ENCODE results near the gene RELL1. TPM values are rescaled to one million over a fixed set of nuclear protein-coding genes. Genes with fewer than 3 reads are reported as not detected.
A peak's percentile ranks its signal among the peaks of the same experiment; 100 is the strongest.

RELL1 gene
- total RNA-seq, 1 donor from 2014 or later, result 23.1 TPM

GRCh38 chr4:37645736-37646135 is 40.4 kb downstream of the RELL1 start:
- no peaks in the 10 kb centered on the region for H3K9me3 ChIP-seq (ENCODE audit: insufficient read depth, low read depth, low read length)
- DNase-seq (ENCODE audit: low read depth) (no peak), FAIRE-seq (no peak)
- peaks cover 8% of the 10 kb centered on the region for H3K4me1 ChIP-seq (ENCODE audit: insufficient read depth, low read length)
- no peak overlapping the region for H3K27ac ChIP-seq (ENCODE audit: low read depth, low read length)
- Mint-ChIP-seq H3K36me3 (ENCODE audit: low read depth, unreplicated experiment) (peaks cover 5% of the 10 kb centered on the region), H3K4me1 (ENCODE audit: low read depth, unreplicated experiment) (peaks cover 18% of the 10 kb centered on the region), H3K4me3 (ENCODE audit: unreplicated experiment) (no peak overlapping the region), H3K9me3 (ENCODE audit: unreplicated experiment) (no peaks in the 10 kb centered on the region), H3K27me3 (ENCODE audit: low read depth, unreplicated experiment) (no peaks in the 10 kb centered on the region), H3K27ac (ENCODE audit: unreplicated experiment) (no peak overlapping the region)
- H3K79me2 ChIP-seq (ENCODE audit: insufficient read depth, low read length), result no peaks in the 10 kb centered on the region
- no peak overlapping the region for H3K4me3 ChIP-seq (ENCODE audit: insufficient read depth, low read depth, low read length)
- peaks cover 5% of the 10 kb centered on the region for H3K36me3 ChIP-seq (ENCODE audit: insufficient read depth, low read length)
- TF ChIP-seq CTCF (IDR thresholded peaks at IDR 0.05; ENCODE audit: insufficient read depth, low read depth, low read length) (no peak), EZH2 (IDR thresholded peaks at IDR 0.05; ENCODE audit: insufficient read depth, low read length) (no peak)
- no peak overlapping the region for H3K9ac ChIP-seq (ENCODE audit: low read length)
- H3K27me3 ChIP-seq (ENCODE audit: insufficient read depth, low read length), result no peaks in the 10 kb centered on the region
- H2AFZ ChIP-seq (ENCODE audit: low read depth, low read length), result no peak overlapping the region
- H3K4me2 ChIP-seq (ENCODE audit: low read length), result no peak overlapping the region
- peaks cover 10% of the 10 kb centered on the region for H4K20me1 ChIP-seq (ENCODE audit: insufficient read depth, low read length)

GRCh38 chr4:37644962-37645361 is 41.2 kb downstream of the RELL1 start:
- Mint-ChIP-seq H3K27me3 (ENCODE audit: low read depth, unreplicated experiment) (no peaks in the 10 kb centered on the region), H3K36me3 (ENCODE audit: low read depth, unreplicated experiment) (peaks cover 5% of the 10 kb centered on the region), H3K4me1 (ENCODE audit: low read depth, unreplicated experiment) (peaks cover 18% of the 10 kb centered on the region), H3K27ac (ENCODE audit: unreplicated experiment) (no peak overlapping the region), H3K4me3 (ENCODE audit: unreplicated experiment) (no peak overlapping the region), H3K9me3 (ENCODE audit: unreplicated experiment) (no peaks in the 10 kb centered on the region)
- no peaks in the 10 kb centered on the region for H3K9me3 ChIP-seq (ENCODE audit: insufficient read depth, low read depth, low read length)
- H3K27me3 ChIP-seq (ENCODE audit: insufficient read depth, low read length), result no peaks in the 10 kb centered on the region
- peaks cover 5% of the 10 kb centered on the region for H3K36me3 ChIP-seq (ENCODE audit: insufficient read depth, low read length)
- no peaks in the 10 kb centered on the region for H3K79me2 ChIP-seq (ENCODE audit: insufficient read depth, low read length)
- DNase-seq (ENCODE audit: low read depth) (peak; percentile 65), FAIRE-seq (no peak)
- peaks cover 10% of the 10 kb centered on the region for H4K20me1 ChIP-seq (ENCODE audit: insufficient read depth, low read length)
- no peak overlapping the region for H3K9ac ChIP-seq (ENCODE audit: low read length)
- TF ChIP-seq CTCF (IDR thresholded peaks at IDR 0.05; ENCODE audit: insufficient read depth, low read depth, low read length), result no peak
- no peak for TF ChIP-seq EZH2 (IDR thresholded peaks at IDR 0.05; ENCODE audit: insufficient read depth, low read length)
- H3K4me2 ChIP-seq (ENCODE audit: low read length), result no peak overlapping the region
- peaks cover 8% of the 10 kb centered on the region for H3K4me1 ChIP-seq (ENCODE audit: insufficient read depth, low read length)
- no peak overlapping the region for H3K4me3 ChIP-seq (ENCODE audit: insufficient read depth, low read depth, low read length)
- no peak overlapping the region for H3K27ac ChIP-seq (ENCODE audit: low read depth, low read length)
- H2AFZ ChIP-seq (ENCODE audit: low read depth, low read length), result no peak overlapping the region

- Histone ChIP-seq H3K79me2 (ENCODE audit: insufficient read depth, low read length) (no peaks in the 10 kb centered on the region), H3K9ac (ENCODE audit: low read length) (no peak overlapping the region), H3K9me3 (ENCODE audit: insufficient read depth, low read depth, low read length) (no peaks in the 10 kb centered on the region), H2AFZ (ENCODE audit: low read depth, low read length) (no peak overlapping the region), H3K27ac (ENCODE audit: low read depth, low read length) (no peak overlapping the region), H3K36me3 (ENCODE audit: insufficient read depth, low read length) (peaks cover 2% of the 10 kb centered on the region), H3K4me1 (ENCODE audit: insufficient read depth, low read length) (no peaks in the 10 kb centered on the region), H3K27me3 (ENCODE audit: insufficient read depth, low read length) (no peaks in the 10 kb centered on the region), H3K4me2 (ENCODE audit: low read length) (no peak overlapping the region), H4K20me1 (ENCODE audit: insufficient read depth, low read length) (no peaks in the 10 kb centered on the region), H3K4me3 (ENCODE audit: insufficient read depth, low read depth, low read length) (no peak overlapping the region)
- TF ChIP-seq EZH2 (IDR thresholded peaks at IDR 0.05; ENCODE audit: insufficient read depth, low read length), result no peak
- no peak for TF ChIP-seq CTCF (IDR thresholded peaks at IDR 0.05; ENCODE audit: insufficient read depth, low read depth, low read length)
- no peaks in the 10 kb centered on the region for H3K27me3 Mint-ChIP-seq (ENCODE audit: low read depth, unreplicated experiment)
- H3K9me3 Mint-ChIP-seq (ENCODE audit: unreplicated experiment), result no peaks in the 10 kb centered on the region
- DNase-seq (ENCODE audit: low read depth), result no peak
- H3K4me3 Mint-ChIP-seq (ENCODE audit: unreplicated experiment), result no peak overlapping the region
- peaks cover 9% of the 10 kb centered on the region for H3K4me1 Mint-ChIP-seq (ENCODE audit: low read depth, unreplicated experiment)
- peaks cover 11% of the 10 kb centered on the region for H3K36me3 Mint-ChIP-seq (ENCODE audit: low read depth, unreplicated experiment)
- no peak for FAIRE-seq
- H3K27ac Mint-ChIP-seq (ENCODE audit: unreplicated experiment), result no peak overlapping the region
These were observed 44.0 kb downstream of the RELL1 start for GRCh38 chr4:37641886-37642849.
